Gastroesophageal sphincter (tissue), 3 donors: Measurements from ENCODE around the gene GNS.

ENCODE experiments used
- POLR2A ChIP-seq, 2 donors: fragments of 450-650 bp; IDR thresholded peaks; one replicate each; pipeline ENCODE4 v1.6.1; 2017; ENCODE audit warnings: antibody characterized with exemption in 2 of 2, mild to moderate bottlenecking in 2 of 2, moderate library complexity in 1 of 2
- TF ChIP-seq, protein P1 (sequence below), 4 experiments: fragments of 200-600 bp in 2 of 4; fragments of 450-650 bp in 2 of 4; sonication (generic) in 1 of 4; IDR thresholded peaks; one replicate each; pipeline ENCODE4 v1.5.1; 2017 to 2019; ENCODE audit warnings: antibody characterized with exemption in 4 of 4, mild to moderate bottlenecking in 2 of 4, moderate library complexity in 2 of 4

DNA sequence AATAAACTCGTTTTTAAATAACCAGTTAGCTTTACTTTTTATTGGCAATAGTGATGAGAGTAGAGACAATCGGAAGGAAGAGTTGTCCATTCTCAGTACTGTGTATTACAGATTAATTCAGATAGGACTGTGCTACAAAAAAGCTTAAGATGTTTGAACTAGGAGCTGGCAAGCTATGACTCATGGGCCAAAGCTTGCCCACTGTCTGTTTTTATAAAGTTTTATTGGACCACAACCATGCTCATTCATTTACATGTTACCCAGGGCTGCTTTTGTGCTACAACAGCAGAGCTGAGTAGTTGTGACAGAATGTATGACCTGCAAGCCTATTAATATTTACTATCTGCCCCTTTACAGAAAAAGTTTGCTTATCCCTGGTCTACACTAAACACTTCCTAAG lies 19.4 kb downstream of the GNS start:
- TF ChIP-seq, protein P1, sequence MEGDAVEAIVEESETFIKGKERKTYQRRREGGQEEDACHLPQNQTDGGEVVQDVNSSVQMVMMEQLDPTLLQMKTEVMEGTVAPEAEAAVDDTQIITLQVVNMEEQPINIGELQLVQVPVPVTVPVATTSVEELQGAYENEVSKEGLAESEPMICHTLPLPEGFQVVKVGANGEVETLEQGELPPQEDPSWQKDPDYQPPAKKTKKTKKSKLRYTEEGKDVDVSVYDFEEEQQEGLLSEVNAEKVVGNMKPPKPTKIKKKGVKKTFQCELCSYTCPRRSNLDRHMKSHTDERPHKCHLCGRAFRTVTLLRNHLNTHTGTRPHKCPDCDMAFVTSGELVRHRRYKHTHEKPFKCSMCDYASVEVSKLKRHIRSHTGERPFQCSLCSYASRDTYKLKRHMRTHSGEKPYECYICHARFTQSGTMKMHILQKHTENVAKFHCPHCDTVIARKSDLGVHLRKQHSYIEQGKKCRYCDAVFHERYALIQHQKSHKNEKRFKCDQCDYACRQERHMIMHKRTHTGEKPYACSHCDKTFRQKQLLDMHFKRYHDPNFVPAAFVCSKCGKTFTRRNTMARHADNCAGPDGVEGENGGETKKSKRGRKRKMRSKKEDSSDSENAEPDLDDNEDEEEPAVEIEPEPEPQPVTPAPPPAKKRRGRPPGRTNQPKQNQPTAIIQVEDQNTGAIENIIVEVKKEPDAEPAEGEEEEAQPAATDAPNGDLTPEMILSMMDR (IDR thresholded peaks at IDR 0.05): no peak
- no peak for TF ChIP-seq POLR2A (IDR thresholded peaks at IDR 0.05)
